ENCODE data around the gene P2RY2. TPM values are rescaled to one million over a fixed set of nuclear protein-coding genes. Genes with fewer than 3 reads are reported as not detected.

Gene P2RY2
- total RNA-seq, 1 donor from 2014 or later = 12.1 TPM

- peak overlapping the region; percentile 80 for H3K4me3 Mint-ChIP-seq
- H3K27ac Mint-ChIP-seq = peak overlapping the region; percentile 97
- peaks cover 9% of the 10 kb centered on the region for H3K4me1 Mint-ChIP-seq (ENCODE audit: unreplicated experiment)
- DNase-seq (ENCODE audit: extremely low spot score, unreplicated experiment) = no peak
- H3K36me3 Mint-ChIP-seq = no peaks in the 10 kb centered on the region
- peaks cover under 1% of the 10 kb centered on the region for H3K9me3 Mint-ChIP-seq
- H3K27me3 Mint-ChIP-seq = no peaks in the 10 kb centered on the region
- no peak for TF ChIP-seq CTCF (conservative IDR thresholded peaks at IDR 0.05)
Observed at GRCh38 chr11:73193251-73194033, 24.6 kb upstream of the P2RY2 start.

- Mint-ChIP-seq H3K27me3 (no peaks in the 10 kb centered on the region), H3K9me3 (peaks cover 4% of the 10 kb centered on the region), H3K4me3 (peak overlapping the region; percentile 80), H3K27ac (peak overlapping the region; percentile 97), H3K4me1 (ENCODE audit: unreplicated experiment) (peaks cover 12% of the 10 kb centered on the region), H3K36me3 (no peaks in the 10 kb centered on the region)
- no peak for DNase-seq (ENCODE audit: extremely low spot score, unreplicated experiment)
- TF ChIP-seq CTCF (conservative IDR thresholded peaks at IDR 0.05) = no peak
Observed at GRCh38 chr11:73194034-73194507, 24.0 kb upstream of the P2RY2 start.

- no peak for TF ChIP-seq CTCF (conservative IDR thresholded peaks at IDR 0.05)
- Mint-ChIP-seq H3K4me1 (ENCODE audit: unreplicated experiment) (peaks cover 12% of the 10 kb centered on the region), H3K27me3 (no peaks in the 10 kb centered on the region), H3K36me3 (no peaks in the 10 kb centered on the region), H3K4me3 (peak overlapping the region; percentile 47), H3K27ac (peak overlapping the region; percentile 97), H3K9me3 (peaks cover 4% of the 10 kb centered on the region)
- DNase-seq (ENCODE audit: extremely low spot score, unreplicated experiment) = no peak
Observed at GRCh38 chr11:73194593-73194992, 23.5 kb upstream of the P2RY2 start.

- H3K36me3 Mint-ChIP-seq = no peaks in the 10 kb centered on the region
- peaks cover 17% of the 10 kb centered on the region for H3K4me1 Mint-ChIP-seq (ENCODE audit: unreplicated experiment)
- peak overlapping the region; percentile 3 for H3K4me3 Mint-ChIP-seq
- peak overlapping the region; percentile 97 for H3K27ac Mint-ChIP-seq
- DNase-seq (ENCODE audit: extremely low spot score, unreplicated experiment) = no peak
- no peak for TF ChIP-seq CTCF (conservative IDR thresholded peaks at IDR 0.05)
- H3K27me3 Mint-ChIP-seq = no peaks in the 10 kb centered on the region
- H3K9me3 Mint-ChIP-seq = peaks cover 4% of the 10 kb centered on the region
Observed at GRCh38 chr11:73195191-73196007, 22.7 kb upstream of the P2RY2 start.

- peak overlapping the region; percentile 52 for H3K27ac Mint-ChIP-seq
- TF ChIP-seq CTCF (conservative IDR thresholded peaks at IDR 0.05) = no peak
- no peak for DNase-seq (ENCODE audit: extremely low spot score, unreplicated experiment)
Observed at GRCh38 chr11:73196576-73196975, 21.5 kb upstream of the P2RY2 start.

More at GRCh38 chr11:73196576-73196975, 21.5 kb upstream of the P2RY2 start:
- Mint-ChIP-seq H3K4me3 (no peak overlapping the region), H3K9me3 (peaks cover 4% of the 10 kb centered on the region), H3K4me1 (ENCODE audit: unreplicated experiment) (peaks cover 27% of the 10 kb centered on the region), H3K27me3 (no peaks in the 10 kb centered on the region), H3K36me3 (no peaks in the 10 kb centered on the region)

Measured in type B pancreatic cell (in vitro differentiated cells).